CD4-positive, alpha-beta T cell treated with Interleukin-15 for 4 hours (primary cell): ENCODE results near the gene SLIT3.

ENCODE experiments used
- DNase-seq: peaks from one replicate; pipeline ENCODE4 v3.0.0-alpha.2; 2020; ENCODE audit warnings: low spot score

Gene SLIT3

DNA sequence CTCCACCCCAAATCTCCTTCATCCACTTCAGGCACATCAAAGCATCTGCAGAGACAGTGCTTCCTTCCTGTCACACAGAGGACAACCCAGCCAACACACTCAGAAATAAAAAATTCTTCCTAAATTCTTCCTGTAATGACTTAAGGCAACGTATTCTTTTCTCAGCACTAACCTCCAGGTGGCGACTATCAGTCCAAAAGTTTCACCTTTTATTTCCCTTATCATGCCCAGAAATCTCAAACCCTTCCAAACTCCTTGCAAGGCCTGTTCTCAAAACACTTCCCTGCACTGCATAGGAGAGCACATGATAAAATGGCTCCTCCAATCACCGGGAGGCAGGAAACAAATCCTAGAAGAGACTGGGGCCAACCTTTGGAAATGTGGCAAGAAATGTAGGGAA, 35.1 kb downstream of the SLIT3 start:
- DNase-seq, result no peak

DNA sequence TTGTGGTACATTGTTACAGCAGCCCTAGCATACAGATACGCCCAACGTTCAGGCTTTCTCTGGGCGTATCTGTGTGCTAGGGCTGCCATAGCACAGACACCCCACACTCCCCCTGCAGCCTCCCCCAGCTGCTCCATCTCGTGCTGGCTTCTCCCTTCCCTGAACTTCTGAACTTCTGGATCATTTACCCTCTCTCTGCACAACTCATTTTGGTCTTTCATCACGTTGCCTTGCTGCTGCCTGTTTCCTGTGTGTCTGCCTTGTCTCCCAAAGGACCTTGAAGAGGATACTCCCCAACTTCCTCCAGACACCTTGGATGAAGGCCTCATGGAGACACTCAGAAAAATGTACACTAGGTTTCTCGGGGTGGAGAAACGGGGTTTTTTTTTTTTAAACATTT, 37.3 kb downstream of the SLIT3 start:
- DNase-seq, result no peak

DNA sequence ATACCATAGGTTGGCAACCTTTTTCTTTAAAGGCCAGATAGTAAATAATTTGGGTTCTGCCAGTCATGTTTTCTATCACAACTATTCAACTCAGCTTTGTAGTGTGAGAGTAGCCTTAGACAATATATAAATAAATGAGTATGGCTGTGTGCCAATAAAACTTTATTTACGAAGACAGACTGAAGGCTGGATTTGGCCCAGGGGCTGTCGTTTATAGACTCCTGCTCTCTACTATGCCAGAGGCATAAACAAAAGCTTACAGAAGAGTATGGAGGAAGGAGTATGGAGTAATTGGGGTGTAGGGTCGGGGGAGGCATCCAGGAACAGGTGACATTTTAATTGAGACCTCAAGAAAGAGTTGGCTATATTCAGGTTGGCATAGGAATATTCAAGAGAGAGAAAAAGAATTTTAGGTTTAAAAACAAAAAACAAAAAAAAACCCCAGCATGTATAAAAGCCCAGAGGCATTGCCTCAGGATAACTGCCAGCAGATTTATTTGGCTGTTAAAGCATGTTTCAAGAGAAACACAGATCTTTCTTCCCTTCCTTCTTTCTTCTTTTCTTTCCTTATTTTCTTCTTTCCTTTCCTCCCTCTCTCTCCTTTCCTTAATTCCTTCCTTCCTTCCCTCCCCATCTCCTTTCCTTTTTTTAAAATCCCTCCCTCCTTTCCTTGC, 39.9 kb downstream of the SLIT3 start:
- no peak for DNase-seq

DNA sequence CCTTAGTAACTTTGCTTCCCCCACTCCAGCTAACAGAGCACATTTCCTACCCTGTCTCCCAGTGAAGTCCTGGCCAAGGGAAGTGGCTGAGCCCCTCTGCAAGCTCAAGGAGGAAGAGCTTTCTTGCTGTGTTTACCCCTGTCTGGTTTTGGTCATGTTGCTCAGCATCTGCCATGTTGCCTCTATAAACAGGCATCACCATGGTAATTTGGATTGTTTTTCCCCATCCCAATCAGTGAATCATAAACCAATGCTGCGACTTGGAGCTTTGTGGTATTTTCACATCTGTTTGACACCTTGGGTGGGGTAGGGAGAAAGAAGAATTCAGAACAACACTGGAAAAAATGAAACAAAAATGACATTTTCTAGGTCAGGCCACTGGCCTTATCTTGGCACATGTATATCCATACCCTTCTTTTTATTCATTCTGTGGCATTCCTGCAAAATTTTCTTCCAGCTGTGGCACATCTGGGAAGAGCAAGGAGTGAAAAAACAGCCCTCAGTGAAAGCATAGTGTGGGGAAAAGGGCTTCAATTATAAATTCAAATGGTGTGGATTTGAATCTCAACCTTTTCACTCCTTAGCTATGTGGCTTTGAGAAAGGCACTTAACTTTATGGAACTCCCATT, 42.5 kb downstream of the SLIT3 start:
- no peak for DNase-seq

DNA sequence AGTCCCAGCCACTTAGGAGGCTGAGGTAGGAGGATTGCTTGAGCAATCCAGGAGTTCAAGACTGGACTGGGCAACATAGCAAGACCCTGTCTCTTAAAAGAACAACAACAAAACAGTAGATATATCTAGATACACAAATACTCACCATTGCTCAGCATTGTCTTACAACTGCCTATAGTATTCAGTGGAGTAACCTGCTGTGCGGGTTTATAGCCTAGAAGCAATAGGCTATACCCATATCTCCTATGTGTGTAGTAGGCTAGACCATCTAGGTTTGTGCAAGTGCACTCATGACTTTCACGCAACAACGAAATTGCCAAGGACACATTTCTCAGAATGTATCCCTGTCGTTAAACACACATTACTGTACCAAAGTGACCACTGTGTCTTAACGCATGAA, 44.7 kb downstream of the SLIT3 start:
- DNase-seq, result no peak

DNA sequence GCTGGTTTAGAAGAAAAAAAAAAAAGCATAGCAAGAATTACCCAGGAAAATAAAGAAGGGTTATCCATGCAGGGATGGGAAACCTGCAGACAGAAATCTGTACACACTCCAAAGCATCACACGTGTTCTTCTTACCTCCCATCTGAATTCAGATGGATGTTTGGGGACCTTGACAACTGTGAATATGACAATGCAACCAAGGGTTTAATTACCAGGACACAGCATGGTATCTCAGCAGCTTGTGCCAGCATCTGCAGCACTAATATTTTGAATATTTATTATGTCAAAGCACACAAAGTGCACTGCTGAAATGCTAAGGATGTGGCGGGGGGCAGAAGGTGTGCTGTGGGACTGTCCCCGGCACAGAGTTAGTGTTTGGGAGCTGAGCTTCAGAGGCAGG, 47.9 kb downstream of the SLIT3 start:
- no peak for DNase-seq

DNA sequence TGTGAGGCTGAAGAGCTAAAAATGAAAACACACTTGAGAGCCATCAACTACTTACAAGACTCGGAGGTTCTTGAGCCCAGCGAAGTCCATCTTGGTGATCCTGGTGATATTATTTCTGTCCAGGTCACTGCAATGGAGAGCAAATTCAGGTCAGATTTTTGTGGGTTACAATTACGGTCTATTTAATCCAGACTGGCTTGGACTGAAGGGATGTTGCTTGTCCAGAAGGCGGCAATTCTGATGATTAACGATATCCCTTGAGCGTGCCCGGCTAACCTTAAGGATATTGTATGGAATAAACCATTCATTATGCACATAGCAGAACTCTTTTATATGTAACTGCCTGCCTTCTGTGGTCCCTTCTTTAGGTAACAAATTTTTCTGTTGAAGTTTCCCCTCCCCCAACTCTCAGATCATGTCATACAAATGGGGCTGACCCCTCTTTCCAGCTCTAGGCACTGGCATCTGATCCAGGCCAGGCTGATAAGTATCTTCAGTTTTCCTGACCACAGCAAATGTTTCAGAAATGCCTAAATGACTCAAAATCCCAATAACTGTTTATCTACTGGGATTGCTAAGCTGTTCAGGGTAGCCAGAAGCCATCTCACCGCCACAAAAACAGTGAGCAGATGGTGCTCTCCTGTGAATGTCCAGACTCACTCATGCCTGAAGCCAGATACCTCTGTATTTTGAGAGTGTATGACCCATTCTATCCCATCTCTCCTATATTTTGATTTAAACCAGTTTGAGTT, 49.4 kb downstream of the SLIT3 start:
- no peak for DNase-seq

DNA sequence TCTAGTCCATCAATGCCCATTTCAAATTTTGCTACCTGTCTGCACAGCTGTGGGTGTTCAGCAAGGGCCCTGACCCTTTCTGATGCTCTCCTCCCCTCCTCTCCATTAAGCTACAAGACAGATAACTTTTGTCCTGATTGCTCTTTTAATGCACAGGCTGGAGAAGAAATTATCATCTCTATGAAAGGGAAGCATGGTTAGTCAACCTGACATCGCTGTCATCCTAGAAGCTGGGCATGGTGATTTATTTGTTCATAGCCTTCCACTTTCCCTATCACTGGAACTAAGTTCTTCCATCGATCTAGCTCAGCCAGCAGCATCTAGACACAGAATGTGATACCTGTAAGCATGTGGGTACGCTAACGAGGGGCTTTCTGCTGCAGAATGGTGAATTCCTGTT, 50.1 kb downstream of the SLIT3 start:
- DNase-seq, result no peak

DNA sequence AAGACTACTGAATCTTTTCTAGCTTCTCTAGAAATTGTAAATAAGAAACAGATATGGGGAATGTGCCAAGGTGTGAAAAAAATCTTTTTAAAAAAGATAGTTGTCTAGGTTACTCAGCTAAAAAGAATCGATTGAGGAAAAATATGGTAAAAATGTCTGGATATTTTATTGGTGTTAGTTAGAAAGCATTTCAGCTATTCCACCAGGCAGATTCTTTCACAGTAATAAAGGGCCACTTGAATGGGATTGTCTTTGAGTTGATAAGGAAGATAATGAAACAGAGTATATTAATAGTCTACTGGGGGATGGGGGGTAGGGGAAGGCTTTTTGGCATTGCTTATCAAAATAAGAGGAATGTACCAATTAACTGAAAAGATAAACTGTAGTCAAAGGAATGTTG, 51.9 kb downstream of the SLIT3 start:
- no peak for DNase-seq

DNA sequence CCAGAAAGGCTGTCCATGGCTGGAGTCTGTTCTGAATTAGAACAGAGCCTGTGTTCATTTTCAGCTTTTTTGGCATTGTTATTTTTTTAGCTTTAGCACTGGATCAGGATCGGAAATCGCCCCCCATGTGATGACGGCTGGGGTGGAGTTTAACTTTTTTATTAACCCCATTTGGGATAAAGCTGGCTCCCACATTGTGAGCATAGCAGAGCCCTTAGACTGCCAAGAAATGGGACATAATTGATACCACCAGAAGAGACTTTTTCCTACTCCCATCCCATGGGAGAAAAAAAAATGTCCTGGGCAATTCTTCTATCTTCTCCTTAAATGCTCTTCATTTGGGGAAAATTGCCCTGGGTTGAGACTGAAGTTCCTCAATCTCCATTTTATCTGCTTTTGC, 52.4 kb downstream of the SLIT3 start:
- DNase-seq, result no peak

DNA sequence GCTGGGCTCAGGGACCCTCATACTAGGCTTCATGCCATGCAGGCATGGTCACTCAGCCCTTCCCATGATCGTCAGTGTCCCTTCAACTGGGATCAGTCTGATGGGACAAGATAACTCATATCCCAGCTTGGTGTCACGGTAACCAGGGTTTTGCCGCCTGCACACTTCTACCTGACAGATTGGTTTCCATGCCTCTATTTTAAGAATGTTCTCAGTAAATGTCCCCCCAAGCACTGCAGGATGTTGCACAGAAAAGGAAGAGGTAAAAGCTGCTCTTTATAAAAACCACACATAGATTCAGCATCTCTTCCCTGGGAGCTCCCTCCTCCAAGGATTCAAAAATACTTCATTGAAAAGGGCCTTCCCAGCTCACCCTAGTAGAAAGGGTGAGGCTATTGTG, 56.1 kb downstream of the SLIT3 start:
- DNase-seq, result no peak

DNA sequence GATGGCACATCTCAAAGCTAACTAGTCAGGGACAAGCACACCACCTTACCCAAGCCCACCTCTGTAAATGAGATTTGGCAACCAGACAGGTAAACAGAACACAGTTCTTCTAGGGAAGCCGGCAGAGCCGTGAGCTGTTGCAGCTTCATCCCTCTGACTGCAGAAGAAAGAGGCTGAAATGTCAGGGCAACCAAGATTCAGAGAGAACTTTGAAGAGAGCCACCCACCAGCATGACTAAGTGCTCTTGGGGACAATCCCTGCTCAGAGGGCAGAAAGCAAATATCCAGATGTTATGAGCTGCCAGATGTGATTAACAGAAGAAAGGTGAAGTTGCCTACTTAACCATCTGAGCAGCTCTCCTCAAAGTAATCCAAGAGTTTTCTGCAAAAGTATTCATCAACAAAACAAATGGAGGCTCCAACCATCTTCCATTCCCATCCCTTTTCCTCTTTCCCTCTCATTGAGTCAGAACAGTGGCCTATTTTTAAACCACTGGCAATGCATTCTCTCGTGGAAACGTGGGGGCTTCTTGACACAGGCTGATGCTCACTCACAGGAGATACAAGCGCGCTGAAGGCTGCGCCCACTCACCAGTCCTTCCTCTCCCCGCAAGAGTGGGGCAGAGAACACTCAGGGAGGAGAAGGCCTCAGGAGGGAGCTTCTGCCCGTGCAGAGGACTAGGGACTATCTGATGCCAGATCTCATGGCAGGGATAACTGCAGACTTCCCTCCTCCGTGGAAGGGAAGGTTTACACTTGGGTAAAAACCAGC, 57.1 kb downstream of the SLIT3 start:
- no peak for DNase-seq

DNA sequence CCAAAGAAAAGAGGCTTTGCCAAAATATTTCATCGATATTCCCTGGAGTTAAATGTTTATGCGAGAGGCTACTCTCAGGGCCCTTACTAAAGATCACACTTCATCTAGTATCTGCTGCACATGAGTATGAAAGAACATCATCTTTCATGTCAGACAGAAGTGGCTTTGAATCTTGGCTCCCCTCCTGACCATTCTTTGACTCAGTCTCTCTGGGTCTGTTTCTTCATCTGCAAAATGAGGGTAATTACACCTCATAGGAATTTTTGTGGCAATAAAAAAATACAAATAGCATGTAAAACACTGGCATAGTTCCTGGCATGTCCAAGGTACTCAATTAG, 58.1 kb downstream of the SLIT3 start:
- no peak for DNase-seq

DNA sequence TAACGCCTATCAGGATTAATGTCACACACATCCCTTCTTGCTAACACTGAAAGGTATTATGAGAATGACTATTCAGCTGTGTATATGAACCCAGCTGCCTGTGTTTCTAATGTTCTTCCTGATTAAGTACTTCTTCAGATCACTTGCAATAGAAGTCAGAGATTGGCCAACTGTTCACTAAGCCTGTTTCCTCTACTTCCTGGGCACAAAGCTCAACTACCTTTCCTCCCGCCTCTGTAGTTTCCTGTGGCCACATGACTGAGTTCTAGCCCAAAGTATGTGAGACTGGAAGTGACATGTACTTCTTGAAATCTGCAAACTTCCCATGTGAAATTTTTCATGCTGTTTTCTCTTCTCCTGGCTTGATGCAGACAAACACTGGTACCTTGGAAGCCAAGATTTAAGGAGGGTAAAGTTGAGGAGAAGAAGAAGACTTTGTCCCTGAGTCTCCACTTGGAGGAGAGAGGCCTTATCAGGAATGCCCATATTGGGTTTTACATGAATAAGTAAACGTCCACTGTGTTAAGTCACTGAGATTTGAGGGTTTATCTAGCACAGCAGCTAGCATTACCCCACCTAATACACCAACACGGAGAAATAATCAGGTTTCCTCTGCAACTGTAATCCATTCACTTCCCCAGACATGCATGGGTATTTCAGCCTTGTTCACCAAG, 58.6 kb downstream of the SLIT3 start:
- no peak for DNase-seq

DNA sequence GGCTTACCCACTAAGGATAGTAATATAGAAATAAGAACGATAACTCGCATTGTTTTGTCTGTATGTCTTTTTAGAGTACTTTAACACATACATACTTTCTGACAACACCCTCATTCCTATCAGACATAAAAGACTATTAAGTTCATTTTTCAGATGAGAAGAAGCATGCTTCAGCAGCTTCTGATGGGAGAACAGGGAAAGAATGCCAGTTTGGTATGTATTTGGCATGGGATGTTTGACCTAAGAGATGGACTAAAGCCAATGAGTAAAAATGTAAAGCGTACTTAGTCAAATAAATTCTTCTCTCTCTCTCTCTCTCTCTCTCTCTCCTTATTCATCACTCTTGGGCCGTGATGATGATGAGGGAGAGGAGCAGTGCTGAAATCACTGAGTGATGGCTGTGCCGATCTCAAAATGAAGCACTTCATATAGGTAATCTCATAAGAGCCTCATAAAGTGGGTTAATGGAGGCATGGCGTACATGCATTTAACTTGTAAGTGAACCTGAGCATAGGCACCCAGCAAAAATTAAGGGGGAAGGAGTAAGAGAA, 71.5 kb downstream of the SLIT3 start:
- no peak for DNase-seq

DNA sequence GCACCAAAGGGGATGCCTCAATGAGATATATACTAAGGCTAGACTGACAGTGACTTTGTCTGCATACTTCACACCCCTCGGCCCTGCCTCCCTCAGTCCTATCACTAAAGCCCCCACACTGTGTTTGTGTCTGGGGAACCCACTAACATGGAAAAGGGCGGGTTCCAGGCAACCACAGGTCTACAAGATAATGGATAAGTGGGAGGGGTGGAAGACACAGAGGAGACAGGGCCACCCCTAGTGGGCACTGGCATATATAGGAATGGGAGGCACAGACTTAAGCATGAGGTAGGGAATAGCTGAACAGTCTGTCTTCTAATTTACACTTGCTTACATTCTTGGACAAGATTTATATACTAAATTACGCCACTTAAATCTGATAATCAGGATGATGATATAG, 74.0 kb downstream of the SLIT3 start:
- DNase-seq, result no peak

DNA sequence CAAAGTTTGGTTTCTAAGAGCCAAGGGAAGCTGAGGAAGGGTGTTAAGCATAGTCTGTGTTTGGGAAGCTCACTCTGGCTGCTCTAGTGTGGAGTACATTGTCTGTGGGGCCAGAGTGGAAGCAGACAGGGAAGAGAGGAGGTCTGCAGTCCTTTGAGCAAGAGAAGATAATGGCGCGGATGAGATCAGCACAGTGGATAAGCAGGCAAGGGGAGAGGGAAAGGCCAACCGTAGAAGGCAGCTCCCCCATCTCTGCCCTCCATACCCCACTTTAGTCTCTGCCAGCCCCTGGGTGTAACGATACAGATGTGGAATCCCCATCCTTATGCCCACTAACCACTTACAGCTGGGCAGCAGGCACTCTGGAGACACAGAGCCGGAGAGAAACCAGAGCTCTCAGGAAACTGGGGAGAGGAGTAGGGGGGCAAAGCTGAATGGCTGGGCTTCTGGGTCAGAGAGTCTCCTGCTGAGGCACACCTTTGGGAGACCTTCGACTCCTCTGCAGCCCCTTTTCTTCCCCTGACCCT, 75.0 kb downstream of the SLIT3 start:
- DNase-seq, result no peak

DNA sequence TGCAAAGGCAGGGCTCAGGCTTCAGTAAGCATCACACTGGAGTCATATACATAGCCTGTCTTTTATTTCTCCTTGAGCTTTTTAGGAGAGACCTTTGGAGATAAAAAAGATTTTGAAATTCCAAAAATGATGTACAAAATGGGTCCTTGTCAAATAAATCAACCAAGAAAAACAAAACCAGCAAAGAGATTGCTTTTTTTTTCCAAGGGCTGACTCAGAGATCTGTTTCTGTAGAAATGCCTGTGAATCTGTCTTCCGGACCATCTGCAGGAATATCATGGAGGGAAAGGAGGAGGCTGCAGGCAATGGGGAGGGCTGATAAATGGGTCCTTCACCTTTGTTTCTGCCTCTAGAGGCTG, 77.4 kb downstream of the SLIT3 start:
- DNase-seq, result no peak

DNA sequence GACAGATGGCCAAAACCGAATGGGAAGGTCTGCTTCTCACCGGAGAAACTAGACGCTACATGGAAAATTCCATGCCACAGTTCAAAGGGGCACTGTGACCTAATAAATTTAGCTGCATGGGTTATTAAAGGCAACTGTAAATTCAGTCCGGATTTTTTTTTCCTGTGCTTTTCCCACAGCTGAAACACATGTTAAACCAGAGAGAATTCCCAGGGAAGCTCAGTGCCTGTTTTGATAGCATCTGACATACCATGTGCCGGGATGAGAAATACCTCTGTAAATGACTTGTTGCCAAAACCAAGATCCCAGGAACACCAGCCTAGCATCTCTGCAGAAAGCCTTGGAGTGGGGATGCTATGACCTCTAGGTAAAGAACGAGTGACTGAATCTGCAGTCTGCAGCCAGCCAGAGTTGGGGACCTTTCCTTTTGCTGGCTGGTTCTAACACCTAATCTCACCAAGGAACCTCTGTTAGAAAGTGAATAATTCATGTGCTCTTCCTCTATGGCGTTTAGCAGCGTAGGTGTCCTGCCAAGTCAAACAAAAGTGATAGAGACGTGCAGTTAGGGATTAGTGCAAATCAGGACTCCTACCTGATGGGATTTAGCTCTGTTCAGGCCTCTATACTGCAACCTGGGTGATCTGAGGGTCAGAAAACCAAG, 77.9 kb downstream of the SLIT3 start:
- DNase-seq, result no peak

DNA sequence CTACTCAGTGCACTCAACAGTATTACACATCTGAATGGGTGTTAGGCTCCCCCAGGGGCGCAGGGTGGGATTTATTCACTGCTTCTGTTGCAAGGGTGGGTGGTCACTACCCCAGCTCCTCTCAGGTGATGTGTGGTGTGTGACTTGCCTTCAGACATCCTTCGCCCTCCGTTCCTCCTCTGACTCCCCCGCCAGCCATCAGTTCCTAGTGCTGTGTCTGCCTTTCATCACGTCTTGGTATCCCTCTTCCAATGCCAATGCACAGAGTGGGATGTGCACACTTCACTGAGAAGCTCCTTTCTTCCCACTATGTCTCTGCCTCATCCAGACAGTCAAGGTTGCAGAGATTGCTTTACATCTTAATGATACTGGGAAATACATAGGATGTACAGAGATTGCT, 79.4 kb downstream of the SLIT3 start:
- DNase-seq, result no peak

DNA sequence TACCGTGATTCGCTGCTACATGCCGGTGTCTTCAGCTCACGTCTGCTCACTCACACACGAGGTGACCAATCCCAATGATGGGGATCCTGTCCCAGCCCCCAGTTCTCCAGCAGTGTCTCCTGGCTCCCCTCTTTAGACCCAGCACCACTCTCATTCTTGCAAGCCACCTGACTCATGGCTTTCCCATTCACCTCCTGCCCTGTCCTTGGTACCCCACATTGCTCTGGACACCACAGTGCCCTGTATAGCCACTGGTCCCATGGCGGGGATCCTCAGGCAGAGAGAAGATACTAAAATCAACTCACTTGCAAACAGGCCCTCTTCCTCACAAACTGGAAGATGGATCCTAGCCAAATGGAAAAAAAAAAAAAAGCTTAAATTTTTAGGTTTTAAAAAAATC, 81.0 kb downstream of the SLIT3 start:
- DNase-seq, result no peak
